Keratinocyte (primary cell): ENCODE results near the gene PPM1H. TPM values are rescaled to one million over a fixed set of nuclear protein-coding genes. Genes with fewer than 3 reads are reported as not detected.

Experiments
- DNase-seq: peaks from one replicate; pipeline ENCODE4 v3.0.0-alpha.2; 2011; ENCODE audit warnings: low read depth, missing footprints, low spot score
- FAIRE-seq: peaks from 2 replicates; lab custom pipeline; 2011; peaks lifted over from hg19 to GRCh38; lab: Jason Lieb, UNC
- H2AFZ ChIP-seq: 2 replicates; pipeline ENCODE4 v1.6.0; 2012; ENCODE audit warnings: low read length, control low read depth, inconsistent platforms; ENCODE audit not compliant: control insufficient read depth
- H3K27ac ChIP-seq: 2 replicates; pipeline ENCODE4 v1.5.1; 2011; ENCODE audit warnings: low read length; ENCODE audit not compliant: control insufficient read depth, insufficient read depth
- H3K27me3 ChIP-seq: 3 replicates; pipeline ENCODE4 v1.6.0; 2011; ENCODE audit warnings: low read length; ENCODE audit not compliant: control insufficient read depth, insufficient read depth; ENCODE audit errors: extremely low read depth
- H3K36me3 ChIP-seq, 2 experiments: 2 replicates in 1 of 2; 3 replicates in 1 of 2; pipeline ENCODE4 v1.5.1; 2011; ENCODE audit warnings: low read length in 2 of 2, mild to moderate bottlenecking in 1 of 2; ENCODE audit not compliant: control insufficient read depth in 2 of 2, insufficient read depth in 2 of 2; ENCODE audit errors: extremely low read depth in 1 of 2
- H3K4me1 ChIP-seq: 3 replicates; pipeline ENCODE4 v1.5.1; 2011; ENCODE audit warnings: low read length; ENCODE audit not compliant: control insufficient read depth, insufficient read depth; ENCODE audit errors: extremely low read depth
- H3K4me2 ChIP-seq: 3 replicates; pipeline ENCODE4 v1.6.0; 2011; ENCODE audit warnings: low read depth, low read length; ENCODE audit not compliant: control insufficient read depth, insufficient read depth; ENCODE audit errors: extremely low read depth
- H3K4me3 ChIP-seq, 3 experiments: fragments of 200-600 bp in 1 of 3; sonication (generic) in 1 of 3; 2 replicates in 2 of 3; 3 replicates in 1 of 3; pipeline ENCODE4 v1.5.1; 2011 to 2016; ENCODE audit warnings: low read length in 3 of 3, mild to moderate bottlenecking in 3 of 3, control low read depth in 2 of 3, inconsistent platforms in 1 of 3, low read depth in 1 of 3, mixed read lengths in 1 of 3, mixed run types in 1 of 3, moderate library complexity in 1 of 3; ENCODE audit not compliant: control insufficient read depth in 2 of 3, insufficient read depth in 2 of 3; ENCODE audit errors: extremely low read depth in 1 of 3
- H3K79me2 ChIP-seq: 2 replicates; pipeline ENCODE4 v1.6.0; 2012; ENCODE audit warnings: low read length; ENCODE audit not compliant: control insufficient read depth, insufficient read depth
- H3K9ac ChIP-seq: 3 replicates; pipeline ENCODE4 v1.6.0; 2011; ENCODE audit warnings: low read length; ENCODE audit not compliant: control insufficient read depth, insufficient read depth; ENCODE audit errors: extremely low read depth
- H3K9me1 ChIP-seq: 3 replicates; pipeline ENCODE4 v1.6.0; 2011; ENCODE audit warnings: low read length; ENCODE audit not compliant: control insufficient read depth, insufficient read depth; ENCODE audit errors: extremely low read depth
- H3K9me3 ChIP-seq: 2 replicates; pipeline ENCODE4 v1.5.1; 2012; ENCODE audit warnings: low read depth, low read length; ENCODE audit not compliant: control insufficient read depth
- H4K20me1 ChIP-seq: 3 replicates; pipeline ENCODE4 v1.6.0; 2011; ENCODE audit warnings: low read length; ENCODE audit not compliant: control insufficient read depth, insufficient read depth; ENCODE audit errors: extremely low read depth
- EZH2 ChIP-seq: IDR thresholded peaks from one replicate; pipeline ENCODE4 v1.6.1; 2012; ENCODE audit warnings: inconsistent platforms, mild to moderate bottlenecking, low read length, moderate library complexity
- dilution Hi-C: fragments of 300-500 bp; cut with MboI; formaldehyde crosslinking; loops from one replicate; pipeline ENCODE4 v1.7.0; 2020; ENCODE audit warnings: low sequenced_read_pairs; ENCODE audit not compliant: extremely low pct_ligation_motif_present
- polyA plus RNA-seq, 5 experiments: library from polyadenylated mRNA; depleted of rRNA in 3 of 5; stranded (reverse) in 3 of 5; stranded (forward) in 1 of 5; unstranded in 1 of 5; fragments of >200 nt; gene quantifications; 1 replicate in 1 of 5; 2 replicates in 3 of 5; 3 replicates in 1 of 5; pipeline versions ENCODE4 v1.2.1 to v1.2.3, GENCODE V29; 2011 to 2012; ENCODE audit warnings: missing spikeins in 2 of 5, low read depth in 1 of 5, low replicate concordance in 1 of 5
- TF ChIP-seq, protein P1 (sequence below), 3 experiments: IDR thresholded peaks in 1 of 3; conservative IDR thresholded peaks in 1 of 3; optimal IDR thresholded peaks in 1 of 3; 2 replicates in 2 of 3; 3 replicates in 1 of 3; pipeline versions ENCODE3 to v1.5.1; 2011; ENCODE audit warnings: low read length in 3 of 3, mild to moderate bottlenecking in 3 of 3, moderate library complexity in 2 of 3, control low read depth in 1 of 3, inconsistent platforms in 1 of 3; ENCODE audit not compliant: insufficient read depth in 2 of 3; ENCODE audit errors: extremely low read depth in 1 of 3

Gene PPM1H
- polyA plus RNA-seq, 1 donor (not counting 4 experiments of a cell fraction or from before 2014, with no cell fraction given) = 0.09 TPM

DNA sequence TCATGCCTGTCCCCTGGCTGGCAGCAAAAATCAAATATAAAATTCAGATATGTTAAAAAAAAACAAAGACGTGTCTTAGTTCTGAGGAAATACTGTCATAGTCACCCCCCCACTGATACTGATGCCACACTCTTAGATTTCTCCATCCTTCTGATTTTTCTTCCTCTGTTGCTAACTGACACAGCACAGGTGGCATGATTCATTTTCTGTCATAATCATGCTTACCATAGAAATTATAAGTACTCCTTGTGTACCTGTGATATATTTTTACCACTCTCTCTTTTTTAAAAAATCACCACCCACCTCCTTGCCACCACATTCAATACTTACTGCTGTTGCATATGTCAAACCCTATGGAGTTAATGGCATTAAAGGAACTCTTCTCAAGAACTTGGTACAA, 209.2 kb downstream of the PPM1H start:
- H3K36me3 ChIP-seq = no peaks in the 10 kb centered on the region
- no peaks in the 10 kb centered on the region for H3K9me1 ChIP-seq
- H3K9ac ChIP-seq = peak overlapping the region; percentile 18
- peak overlapping the region; percentile 81 for H3K4me2 ChIP-seq
- peaks cover 21% of the 10 kb centered on the region for H3K4me1 ChIP-seq
- H3K9me3 ChIP-seq = no peaks in the 10 kb centered on the region
- no peak overlapping the region for H3K4me3 ChIP-seq
- H2AFZ ChIP-seq = no peak overlapping the region
- DNase-seq (no peak), FAIRE-seq (no peak)
- no peaks in the 10 kb centered on the region for H3K27me3 ChIP-seq
- dilution Hi-C loops = no loop called here
- H3K79me2 ChIP-seq = no peaks in the 10 kb centered on the region
- peak overlapping the region; percentile 63 for H3K27ac ChIP-seq
- TF ChIP-seq, protein P1, sequence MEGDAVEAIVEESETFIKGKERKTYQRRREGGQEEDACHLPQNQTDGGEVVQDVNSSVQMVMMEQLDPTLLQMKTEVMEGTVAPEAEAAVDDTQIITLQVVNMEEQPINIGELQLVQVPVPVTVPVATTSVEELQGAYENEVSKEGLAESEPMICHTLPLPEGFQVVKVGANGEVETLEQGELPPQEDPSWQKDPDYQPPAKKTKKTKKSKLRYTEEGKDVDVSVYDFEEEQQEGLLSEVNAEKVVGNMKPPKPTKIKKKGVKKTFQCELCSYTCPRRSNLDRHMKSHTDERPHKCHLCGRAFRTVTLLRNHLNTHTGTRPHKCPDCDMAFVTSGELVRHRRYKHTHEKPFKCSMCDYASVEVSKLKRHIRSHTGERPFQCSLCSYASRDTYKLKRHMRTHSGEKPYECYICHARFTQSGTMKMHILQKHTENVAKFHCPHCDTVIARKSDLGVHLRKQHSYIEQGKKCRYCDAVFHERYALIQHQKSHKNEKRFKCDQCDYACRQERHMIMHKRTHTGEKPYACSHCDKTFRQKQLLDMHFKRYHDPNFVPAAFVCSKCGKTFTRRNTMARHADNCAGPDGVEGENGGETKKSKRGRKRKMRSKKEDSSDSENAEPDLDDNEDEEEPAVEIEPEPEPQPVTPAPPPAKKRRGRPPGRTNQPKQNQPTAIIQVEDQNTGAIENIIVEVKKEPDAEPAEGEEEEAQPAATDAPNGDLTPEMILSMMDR (optimal IDR thresholded peaks at IDR 0.05 in 1 of 3, IDR thresholded peaks at IDR 0.05 in 1 of 3, conservative IDR thresholded peaks at IDR 0.05 in 1 of 3; ENCODE audit: extremely low read depth in 1 of 3, insufficient read depth in 2 of 3, low read length in 3 of 3) = no peak
- no peak for TF ChIP-seq EZH2
- no peaks in the 10 kb centered on the region for H4K20me1 ChIP-seq

DNA sequence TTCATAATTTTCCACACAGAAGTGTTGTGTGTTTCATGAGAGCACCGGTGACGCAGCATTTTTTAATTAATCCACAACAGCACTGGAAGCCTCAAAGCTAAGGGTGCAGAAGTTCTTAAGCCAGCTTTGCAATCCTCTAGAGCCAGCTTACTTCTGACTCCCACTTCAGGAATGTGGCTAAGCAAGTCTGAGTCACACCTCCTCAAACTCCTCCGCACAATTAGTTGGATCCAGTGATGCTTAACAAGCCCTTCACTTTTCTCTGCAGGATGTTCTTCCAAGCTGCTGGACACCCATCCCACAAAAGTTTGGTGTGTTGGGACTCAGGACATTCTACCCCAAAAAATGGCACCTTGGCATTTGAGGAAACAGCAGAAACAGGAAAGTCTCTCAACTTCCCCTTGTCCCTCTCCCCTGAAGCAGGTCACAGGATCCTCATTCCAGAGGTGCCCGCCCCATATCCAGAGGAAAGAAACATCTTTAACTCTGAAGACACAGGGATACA, 210.0 kb downstream of the PPM1H start:
- H3K9ac ChIP-seq = peak overlapping the region; percentile 18
- H3K4me3 ChIP-seq = peak overlapping the region in 2 of 3 experiments; percentile 18 to 51
- TF ChIP-seq EZH2 = no peak
- TF ChIP-seq, protein P1 (optimal IDR thresholded peaks at IDR 0.05 in 1 of 3, IDR thresholded peaks at IDR 0.05 in 1 of 3, conservative IDR thresholded peaks at IDR 0.05 in 1 of 3; ENCODE audit: extremely low read depth in 1 of 3, insufficient read depth in 2 of 3, low read length in 3 of 3) = no peak
- H3K36me3 ChIP-seq = no peaks in the 10 kb centered on the region
- DNase-seq (peak; percentile 94), FAIRE-seq (peak; percentile 99)
- no peaks in the 10 kb centered on the region for H3K9me3 ChIP-seq
- peak overlapping the region; percentile 81 for H3K4me2 ChIP-seq
- H3K79me2 ChIP-seq = no peaks in the 10 kb centered on the region
- dilution Hi-C loops = no loop called here
- no peaks in the 10 kb centered on the region for H3K9me1 ChIP-seq
- peak overlapping the region; percentile 63 for H3K27ac ChIP-seq
- no peaks in the 10 kb centered on the region for H3K27me3 ChIP-seq
- peaks cover 21% of the 10 kb centered on the region for H3K4me1 ChIP-seq
- H4K20me1 ChIP-seq = no peaks in the 10 kb centered on the region
- peak overlapping the region; percentile 36 for H2AFZ ChIP-seq
